GM08714 (cell line): ENCODE measurements around the gene JMJD6.

Source experiments
- H3K4me3 ChIP-seq: fragments of 200-500 bp; sonication (Bioruptor generic); 2 replicates; pipeline ENCODE4 v1.5.1; 2014; ENCODE audit warnings: mild to moderate bottlenecking, low read length, inconsistent platforms
- ZNF274 ChIP-seq: IDR thresholded peaks from 2 replicates; pipeline ENCODE4 v1.6.1; 2012; ENCODE audit warnings: mild to moderate bottlenecking, low read depth, low read length

The JMJD6 gene

DNA sequence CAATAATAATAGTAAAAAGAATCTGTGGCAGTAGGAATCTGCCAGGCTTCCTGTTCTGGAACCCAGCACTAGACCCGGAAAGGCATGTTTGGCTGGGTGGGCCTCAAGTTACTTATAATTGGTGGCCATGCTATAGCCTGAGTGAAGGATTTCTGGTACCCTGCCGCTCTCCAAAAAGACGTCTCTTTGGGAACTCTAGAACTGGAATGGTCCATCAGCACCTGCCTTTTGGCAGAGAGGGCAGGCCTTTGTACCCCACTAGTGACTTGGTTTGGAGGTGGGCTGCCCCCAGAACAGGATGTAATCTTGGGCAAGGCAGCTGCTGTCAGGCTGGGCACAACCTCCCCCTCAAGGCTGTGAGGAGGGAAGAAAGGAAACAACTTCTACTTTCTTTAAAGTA is 53.5 kb downstream of the JMJD6 start:
- TF ChIP-seq ZNF274, result no peak
- no peak overlapping the region for H3K4me3 ChIP-seq

DNA sequence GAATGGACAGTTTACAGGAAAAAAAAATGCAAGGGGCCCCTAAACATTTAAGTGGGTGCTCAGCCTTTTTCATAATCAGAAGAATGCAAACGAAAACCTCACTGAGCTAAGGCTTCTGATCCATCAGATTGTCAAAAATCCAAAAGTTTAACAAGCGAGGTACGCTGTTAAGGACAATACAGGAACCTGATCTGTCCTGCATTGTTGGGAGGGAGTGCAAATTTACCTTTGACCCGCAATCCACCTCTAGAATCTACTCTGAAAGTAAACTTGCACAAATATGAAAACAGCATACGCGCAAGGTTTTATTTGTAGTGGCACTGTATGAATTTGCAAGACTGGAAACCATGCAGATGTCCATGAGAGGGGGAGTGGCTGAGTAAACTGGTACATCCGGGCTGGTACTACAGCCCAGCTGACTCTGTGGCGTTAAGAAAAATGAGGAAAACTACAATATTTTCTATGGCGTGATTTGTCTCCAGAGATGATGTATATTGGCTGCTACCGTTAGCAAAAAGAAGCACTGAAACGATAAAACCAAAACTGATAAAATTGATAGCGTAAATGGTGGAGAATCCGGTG is 54.0 kb downstream of the JMJD6 start:
- H3K4me3 ChIP-seq, result peak overlapping the region; percentile 94
- TF ChIP-seq ZNF274, result no peak

DNA sequence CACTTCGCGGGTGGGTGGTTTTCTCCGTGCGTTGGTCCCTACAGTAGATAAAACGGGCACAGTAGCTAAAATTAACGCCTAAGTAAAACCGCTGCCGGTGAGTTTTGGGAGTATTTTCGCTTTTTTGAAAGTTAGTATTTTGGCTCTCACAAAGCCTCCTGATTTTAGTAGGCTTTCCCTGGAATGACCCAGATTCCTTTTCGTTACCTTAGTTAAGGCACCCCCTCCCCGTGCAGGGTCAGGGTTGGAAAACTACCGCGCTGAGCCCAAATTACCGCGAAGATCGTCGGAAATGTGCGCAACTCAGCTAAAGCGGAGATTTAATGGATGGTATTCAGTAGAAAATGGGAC is 54.5 kb downstream of the JMJD6 start:
- peak overlapping the region; percentile 94 for H3K4me3 ChIP-seq
- no peak for TF ChIP-seq ZNF274

DNA sequence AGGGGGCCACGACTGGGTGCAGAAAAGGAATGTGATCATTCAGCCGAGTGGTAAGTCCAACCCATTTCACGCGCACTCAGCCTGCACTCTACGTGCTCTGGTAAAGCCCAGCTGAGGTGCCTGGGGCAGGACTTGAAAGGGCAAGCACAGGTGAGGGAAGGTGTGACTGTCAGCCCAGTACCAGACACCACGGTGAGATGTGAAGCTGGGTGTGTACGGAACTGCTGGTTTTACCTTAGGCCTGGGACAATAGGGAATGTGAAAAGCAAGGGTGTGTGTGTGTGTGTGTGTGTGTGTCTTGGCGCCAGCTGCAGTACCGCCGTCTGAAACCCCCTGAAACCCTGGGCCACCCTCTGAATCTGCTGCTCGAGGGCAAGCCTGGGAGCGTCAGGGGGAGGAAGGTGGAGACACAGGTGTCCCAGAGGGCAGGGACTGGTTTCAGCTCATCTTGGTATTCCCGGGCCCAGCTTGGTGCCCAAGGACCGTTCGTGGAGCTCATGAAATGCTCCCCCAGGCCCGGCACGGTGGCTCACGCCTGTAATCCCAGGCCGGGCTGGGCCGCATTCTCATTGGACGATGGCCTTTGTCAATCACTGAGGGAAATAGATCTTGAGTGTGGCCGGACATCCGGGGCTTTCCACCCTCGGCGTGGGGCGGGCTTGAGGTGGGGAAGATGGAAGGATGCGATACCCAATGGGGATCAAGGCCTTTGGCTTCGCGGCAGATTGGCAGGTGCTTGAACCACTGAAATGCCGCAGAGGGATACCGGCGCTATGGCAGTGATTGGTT is 55.1 kb downstream of the JMJD6 start:
- TF ChIP-seq ZNF274, result no peak
- peak overlapping the region; percentile 13; the same call in 1 of the 2 replicates for H3K4me3 ChIP-seq

DNA sequence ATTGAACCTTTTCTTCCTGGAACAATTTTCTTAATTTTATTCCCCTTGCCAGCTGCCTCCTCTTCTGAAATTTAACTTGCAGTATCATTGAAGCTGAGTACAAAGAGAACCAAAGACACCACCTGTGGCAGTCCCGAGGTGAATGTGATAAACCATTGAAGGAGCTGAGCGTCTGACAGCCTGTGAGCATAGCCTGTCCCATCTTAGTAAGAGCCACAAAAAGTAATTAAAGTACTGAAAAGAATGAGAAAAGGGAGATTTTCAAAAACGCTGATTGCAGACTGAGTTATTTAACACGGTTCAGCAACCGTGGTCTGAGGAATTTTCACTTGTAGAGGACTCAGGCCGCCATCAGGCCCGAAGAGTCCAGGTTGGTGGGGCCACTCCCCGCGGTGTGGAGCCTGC is 55.7 kb downstream of the JMJD6 start:
- no peak overlapping the region for H3K4me3 ChIP-seq
- no peak for TF ChIP-seq ZNF274

DNA sequence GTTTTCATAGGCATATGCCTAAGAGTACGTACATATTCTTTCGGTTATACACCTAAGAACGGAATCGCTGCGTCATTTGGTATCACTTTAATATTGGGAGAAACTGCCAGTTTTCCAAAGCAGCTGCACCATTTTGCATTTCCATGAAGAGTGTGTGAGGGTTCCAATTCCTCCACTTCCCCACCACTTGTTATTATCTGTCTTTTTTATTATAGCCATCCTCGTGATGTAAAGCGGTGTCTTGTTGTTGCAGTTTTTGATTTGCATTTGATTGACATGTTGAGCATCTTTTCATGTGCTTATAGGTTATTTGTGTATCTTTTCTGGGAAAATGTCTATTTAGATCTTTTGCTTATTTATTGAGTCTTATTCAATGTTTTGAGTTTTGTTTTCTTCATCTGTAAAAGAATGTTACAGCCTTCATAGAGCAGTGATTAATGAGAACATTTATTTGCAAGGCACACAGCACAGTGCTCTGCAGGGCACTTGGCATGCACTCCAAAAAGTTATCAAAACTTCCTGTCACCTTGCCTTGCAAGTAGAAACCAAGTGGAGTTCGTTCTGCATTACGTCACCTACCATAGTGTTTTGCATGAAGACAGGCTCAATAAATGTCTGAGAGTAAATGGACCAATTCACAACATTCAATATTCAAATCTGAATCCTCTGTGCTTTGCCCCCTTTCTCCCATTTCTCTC is 56.2 kb downstream of the JMJD6 start:
- no peak overlapping the region for H3K4me3 ChIP-seq
- no peak for TF ChIP-seq ZNF274
